ENCODE results near the gene AFF3.

AFF3 gene

DNA sequence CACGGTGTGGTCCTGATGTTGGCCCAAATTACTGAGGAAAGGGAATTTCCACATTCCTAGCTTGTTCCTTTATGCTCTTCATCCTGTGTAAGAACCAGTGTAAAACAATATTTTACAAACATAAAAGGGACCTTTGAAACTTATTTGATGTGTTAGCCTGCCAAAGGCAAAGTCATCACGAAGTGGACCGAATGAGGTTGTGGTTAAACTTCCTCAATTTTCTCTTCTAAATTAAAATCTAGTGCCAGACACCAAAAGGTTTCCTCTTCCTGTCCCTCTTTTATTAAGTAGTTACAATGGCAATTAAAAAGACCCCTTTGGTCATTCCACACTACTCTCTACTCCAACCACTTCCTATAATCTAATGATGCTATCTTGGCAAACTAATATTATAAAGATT lies 279.8 kb downstream of the AFF3 start:
- TF ChIP-seq EP300 (IDR thresholded peaks at IDR 0.05; ENCODE audit: borderline replicate concordance) (no peak), TCF12 (IDR thresholded peaks at IDR 0.05; ENCODE audit: low read depth) (no peak), EGR1 (IDR thresholded peaks at IDR 0.05) (no peak), CREB1 (IDR thresholded peaks at IDR 0.05; ENCODE audit: low read depth) (no peak), NFIC (IDR thresholded peaks at IDR 0.05) (no peak)
- TF ChIP-seq, protein P1, sequence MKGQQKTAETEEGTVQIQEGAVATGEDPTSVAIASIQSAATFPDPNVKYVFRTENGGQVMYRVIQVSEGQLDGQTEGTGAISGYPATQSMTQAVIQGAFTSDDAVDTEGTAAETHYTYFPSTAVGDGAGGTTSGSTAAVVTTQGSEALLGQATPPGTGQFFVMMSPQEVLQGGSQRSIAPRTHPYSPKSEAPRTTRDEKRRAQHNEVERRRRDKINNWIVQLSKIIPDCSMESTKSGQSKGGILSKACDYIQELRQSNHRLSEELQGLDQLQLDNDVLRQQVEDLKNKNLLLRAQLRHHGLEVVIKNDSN (IDR thresholded peaks at IDR 0.05) = no peak
- TF ChIP-seq, protein P2, sequence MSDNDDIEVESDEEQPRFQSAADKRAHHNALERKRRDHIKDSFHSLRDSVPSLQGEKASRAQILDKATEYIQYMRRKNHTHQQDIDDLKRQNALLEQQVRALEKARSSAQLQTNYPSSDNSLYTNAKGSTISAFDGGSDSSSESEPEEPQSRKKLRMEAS (IDR thresholded peaks at IDR 0.05) = no peak

DNA sequence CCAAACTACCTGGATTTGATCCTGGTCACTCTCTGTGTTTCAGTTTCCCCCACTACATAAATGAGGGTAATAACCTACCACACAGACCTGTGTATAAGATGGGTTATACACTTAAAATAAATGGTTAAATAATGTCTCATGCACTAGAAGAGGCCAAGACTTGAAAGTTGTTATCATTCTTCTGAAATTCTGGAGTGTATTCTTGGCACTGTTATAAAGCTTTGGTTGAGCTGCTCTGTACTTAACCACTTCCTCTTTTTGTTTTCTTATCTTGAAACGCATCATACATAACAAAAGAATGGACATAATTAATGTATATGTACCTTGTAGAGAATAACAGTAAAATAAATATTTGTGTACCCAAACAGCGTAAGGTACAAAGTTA lies 281.0 kb downstream of the AFF3 start:
- TF ChIP-seq EGR1 (IDR thresholded peaks at IDR 0.05) = no peak
- TF ChIP-seq CEBPB (IDR thresholded peaks at IDR 0.05) = no peak
- TF ChIP-seq, protein P1 (IDR thresholded peaks at IDR 0.05) = no peak
- TF ChIP-seq, protein P3, sequence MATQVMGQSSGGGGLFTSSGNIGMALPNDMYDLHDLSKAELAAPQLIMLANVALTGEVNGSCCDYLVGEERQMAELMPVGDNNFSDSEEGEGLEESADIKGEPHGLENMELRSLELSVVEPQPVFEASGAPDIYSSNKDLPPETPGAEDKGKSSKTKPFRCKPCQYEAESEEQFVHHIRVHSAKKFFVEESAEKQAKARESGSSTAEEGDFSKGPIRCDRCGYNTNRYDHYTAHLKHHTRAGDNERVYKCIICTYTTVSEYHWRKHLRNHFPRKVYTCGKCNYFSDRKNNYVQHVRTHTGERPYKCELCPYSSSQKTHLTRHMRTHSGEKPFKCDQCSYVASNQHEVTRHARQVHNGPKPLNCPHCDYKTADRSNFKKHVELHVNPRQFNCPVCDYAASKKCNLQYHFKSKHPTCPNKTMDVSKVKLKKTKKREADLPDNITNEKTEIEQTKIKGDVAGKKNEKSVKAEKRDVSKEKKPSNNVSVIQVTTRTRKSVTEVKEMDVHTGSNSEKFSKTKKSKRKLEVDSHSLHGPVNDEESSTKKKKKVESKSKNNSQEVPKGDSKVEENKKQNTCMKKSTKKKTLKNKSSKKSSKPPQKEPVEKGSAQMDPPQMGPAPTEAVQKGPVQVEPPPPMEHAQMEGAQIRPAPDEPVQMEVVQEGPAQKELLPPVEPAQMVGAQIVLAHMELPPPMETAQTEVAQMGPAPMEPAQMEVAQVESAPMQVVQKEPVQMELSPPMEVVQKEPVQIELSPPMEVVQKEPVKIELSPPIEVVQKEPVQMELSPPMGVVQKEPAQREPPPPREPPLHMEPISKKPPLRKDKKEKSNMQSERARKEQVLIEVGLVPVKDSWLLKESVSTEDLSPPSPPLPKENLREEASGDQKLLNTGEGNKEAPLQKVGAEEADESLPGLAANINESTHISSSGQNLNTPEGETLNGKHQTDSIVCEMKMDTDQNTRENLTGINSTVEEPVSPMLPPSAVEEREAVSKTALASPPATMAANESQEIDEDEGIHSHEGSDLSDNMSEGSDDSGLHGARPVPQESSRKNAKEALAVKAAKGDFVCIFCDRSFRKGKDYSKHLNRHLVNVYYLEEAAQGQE (IDR thresholded peaks at IDR 0.05; ENCODE audit: low read depth) = no peak
- TF ChIP-seq CREB1 (IDR thresholded peaks at IDR 0.05; ENCODE audit: low read depth) = no peak
- no peak for TF ChIP-seq TAF1 (IDR thresholded peaks at IDR 0.05; ENCODE audit: low read depth)
- no peak for TF ChIP-seq EP300 (IDR thresholded peaks at IDR 0.05; ENCODE audit: borderline replicate concordance)
- TF ChIP-seq ZBTB7A (IDR thresholded peaks at IDR 0.05; ENCODE audit: low read depth) = no peak
- no peak for TF ChIP-seq TCF12 (IDR thresholded peaks at IDR 0.05; ENCODE audit: low read depth)
- TF ChIP-seq RAD21 (IDR thresholded peaks at IDR 0.05; ENCODE audit: low read depth) = no peak

DNA sequence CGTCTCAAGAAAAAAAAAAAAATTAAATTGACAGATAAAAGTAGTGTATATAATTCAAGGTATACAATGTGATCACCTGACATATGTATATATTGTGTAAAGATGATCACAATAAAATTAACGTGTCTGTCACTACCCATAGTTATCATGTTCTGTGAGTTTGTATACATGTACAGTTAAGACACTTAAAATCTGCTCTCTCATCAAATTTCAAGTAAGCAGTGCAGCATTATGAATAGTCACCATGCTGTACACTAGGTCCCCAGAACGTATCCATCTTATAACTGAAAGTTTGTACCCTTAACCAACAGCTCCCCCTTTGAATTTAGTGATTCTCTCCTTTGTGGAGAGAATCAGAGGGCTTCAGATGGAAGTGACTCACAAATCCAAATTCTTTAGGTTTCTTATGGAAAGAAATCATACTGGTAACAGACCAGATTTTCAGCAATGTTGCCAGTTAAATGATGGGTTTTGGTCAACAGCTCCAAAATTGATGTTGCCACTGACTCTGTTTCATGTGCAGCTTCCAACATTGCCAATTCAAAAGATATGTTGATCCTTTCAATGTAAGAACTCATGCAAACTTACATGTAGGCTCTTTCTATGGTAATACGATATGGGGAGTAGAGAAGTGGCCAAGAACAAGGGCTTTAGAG lies 281.5 kb downstream of the AFF3 start:
- TF ChIP-seq EP300 (IDR thresholded peaks at IDR 0.05; ENCODE audit: borderline replicate concordance) = no peak

DNA sequence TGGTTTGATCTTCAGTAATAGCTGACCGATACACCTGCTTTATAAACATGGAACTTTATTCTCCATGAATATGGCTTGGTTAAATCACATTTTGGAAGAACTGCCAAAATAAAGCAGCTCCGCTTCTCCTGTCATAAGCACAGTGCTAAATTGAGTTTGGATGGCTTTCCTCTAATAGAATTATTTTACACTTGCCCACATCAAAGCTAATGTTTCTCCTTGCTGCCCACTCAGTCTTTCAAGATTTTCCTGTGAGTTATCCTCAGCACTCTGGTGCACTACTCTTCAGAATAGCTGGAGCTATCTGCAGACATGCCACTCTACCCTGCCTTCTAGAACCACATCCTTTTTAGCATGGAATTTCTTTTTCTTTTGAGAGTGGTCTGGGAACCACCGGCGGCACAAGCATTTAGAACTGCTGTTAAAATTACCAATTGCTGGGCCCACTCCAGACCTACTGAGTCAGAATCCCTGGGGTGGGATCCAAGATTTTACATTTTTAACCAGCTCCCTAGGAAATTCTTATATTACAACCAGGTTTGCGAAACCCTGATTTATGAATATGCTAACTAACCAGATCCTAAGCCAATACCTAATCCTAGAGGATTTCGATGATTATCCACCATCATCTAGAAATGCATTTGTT lies 283.3 kb downstream of the AFF3 start:
- no peak for TF ChIP-seq EP300 (IDR thresholded peaks at IDR 0.05; ENCODE audit: borderline replicate concordance)
- TF ChIP-seq, protein P2 (IDR thresholded peaks at IDR 0.05) = no peak
- TF ChIP-seq TCF12 (IDR thresholded peaks at IDR 0.05; ENCODE audit: low read depth) = no peak
- no peak for TF ChIP-seq TAF1 (IDR thresholded peaks at IDR 0.05; ENCODE audit: low read depth)
- TF ChIP-seq EGR1 (IDR thresholded peaks at IDR 0.05) = no peak
- TF ChIP-seq CEBPB (IDR thresholded peaks at IDR 0.05) = no peak
- TF ChIP-seq CREB1 (IDR thresholded peaks at IDR 0.05; ENCODE audit: low read depth) = no peak
- no peak for TF ChIP-seq ZBTB7A (IDR thresholded peaks at IDR 0.05; ENCODE audit: low read depth)
- no peak for TF ChIP-seq RAD21 (IDR thresholded peaks at IDR 0.05; ENCODE audit: low read depth)
- no peak for TF ChIP-seq YY1 (IDR thresholded peaks at IDR 0.05; ENCODE audit: low read depth)
- TF ChIP-seq NFIC (IDR thresholded peaks at IDR 0.05) = no peak
- TF ChIP-seq, protein P1 (IDR thresholded peaks at IDR 0.05) = no peak
- no peak for TF ChIP-seq FOXM1 (IDR thresholded peaks at IDR 0.05; ENCODE audit: borderline replicate concordance, low read depth)
- TF ChIP-seq, protein P3 (IDR thresholded peaks at IDR 0.05; ENCODE audit: low read depth) = no peak
- TF ChIP-seq TEAD4 (IDR thresholded peaks at IDR 0.05) = no peak

DNA sequence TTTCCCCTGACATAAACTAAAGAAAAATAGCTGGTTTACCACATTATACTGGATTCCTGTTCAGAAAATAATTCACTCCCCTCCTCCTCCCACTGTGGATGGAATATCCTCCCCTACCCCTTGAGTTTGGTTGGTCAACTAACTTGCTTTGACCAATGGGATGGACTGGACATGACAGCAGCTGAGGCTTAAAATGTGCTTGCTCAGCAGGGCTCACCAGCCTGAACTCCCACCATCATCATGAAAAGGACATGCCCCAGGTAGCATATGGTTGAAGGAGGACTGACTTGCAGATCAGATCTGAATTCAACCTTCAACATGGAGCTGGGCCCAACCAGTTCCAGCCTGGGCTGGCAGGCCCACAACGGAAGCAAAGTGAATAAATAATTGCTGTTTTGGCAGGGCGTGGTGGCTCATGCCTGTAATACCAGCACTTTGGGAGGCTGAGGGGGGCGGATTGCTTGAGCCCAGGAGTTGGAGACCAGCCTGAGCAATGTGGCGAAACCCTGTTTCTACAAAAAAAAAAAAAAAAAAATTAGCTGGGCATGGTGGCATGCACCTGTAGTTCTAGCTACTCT lies 284.4 kb downstream of the AFF3 start:
- TF ChIP-seq EP300 (IDR thresholded peaks at IDR 0.05; ENCODE audit: borderline replicate concordance) = no peak
- TF ChIP-seq CEBPB (IDR thresholded peaks at IDR 0.05) = no peak
- TF ChIP-seq TCF12 (IDR thresholded peaks at IDR 0.05; ENCODE audit: low read depth) = no peak
- no peak for TF ChIP-seq NFIC (IDR thresholded peaks at IDR 0.05)
- TF ChIP-seq, protein P3 (IDR thresholded peaks at IDR 0.05; ENCODE audit: low read depth) = no peak
- TF ChIP-seq TEAD4 (IDR thresholded peaks at IDR 0.05) = no peak
- TF ChIP-seq RAD21 (IDR thresholded peaks at IDR 0.05; ENCODE audit: low read depth) = no peak
- TF ChIP-seq, protein P1 (IDR thresholded peaks at IDR 0.05) = no peak
- TF ChIP-seq YY1 (IDR thresholded peaks at IDR 0.05; ENCODE audit: low read depth) = no peak
- TF ChIP-seq ZBTB7A (IDR thresholded peaks at IDR 0.05; ENCODE audit: low read depth) = no peak
- no peak for TF ChIP-seq TAF1 (IDR thresholded peaks at IDR 0.05; ENCODE audit: low read depth)
- no peak for TF ChIP-seq EGR1 (IDR thresholded peaks at IDR 0.05)

Measured in Ishikawa (cell line).